Globus pallidus (tissue), 1 donor: ENCODE data around the gene PRCD.
"Not testable (repeated sequence)": the region's sequence is repeated elsewhere in the genome, so short reads cannot be mapped to it uniquely, and the experiment has no call there.

ENCODE experiments used
- DNase-seq: peaks from one replicate; pipeline ENCODE4 v3.0.0-alpha.2; 2015; ENCODE audit warnings: low spot score

PRCD gene

GRCh38 chr17:76556765-76557367 is 17.0 kb downstream of the PRCD start:
- no peak for DNase-seq

- DNase-seq, result peak; percentile 84
These were observed 17.7 kb downstream of the PRCD start for GRCh38 chr17:76557368-76558197.

- DNase-seq, result peak; percentile 35
These were observed 18.6 kb downstream of the PRCD start for GRCh38 chr17:76558198-76559095.

GRCh38 chr17:76559460-76559859 is 19.6 kb downstream of the PRCD start:
- not testable (repeated sequence) for DNase-seq

GRCh38 chr17:76560036-76560876 is 20.4 kb downstream of the PRCD start:
- DNase-seq, result no peak

- DNase-seq, result no peak
These were observed 21.0 kb downstream of the PRCD start for GRCh38 chr17:76560877-76561221.

- DNase-seq, result no peak
These were observed 21.5 kb downstream of the PRCD start for GRCh38 chr17:76561332-76561731.

- no peak for DNase-seq
These were observed 22.0 kb downstream of the PRCD start for GRCh38 chr17:76561799-76562268.

GRCh38 chr17:76562734-76563148 is 22.9 kb downstream of the PRCD start:
- DNase-seq, result no peak

GRCh38 chr17:76563359-76563758 is 23.5 kb downstream of the PRCD start:
- not testable (repeated sequence) for DNase-seq

- not testable (repeated sequence) for DNase-seq
These were observed 25.3 kb downstream of the PRCD start for GRCh38 chr17:76564991-76565727.

GRCh38 chr17:76565728-76566612 is 26.1 kb downstream of the PRCD start:
- DNase-seq, result no peak

- no peak for DNase-seq
These were observed 26.7 kb downstream of the PRCD start for GRCh38 chr17:76566613-76566943.

- no peak for DNase-seq
These were observed 27.2 kb downstream of the PRCD start for GRCh38 chr17:76566988-76567431.

GRCh38 chr17:76567634-76568432 is 28.0 kb downstream of the PRCD start:
- no peak for DNase-seq

- DNase-seq, result no peak
These were observed 29.0 kb downstream of the PRCD start for GRCh38 chr17:76568811-76569221.

- DNase-seq, result peak; percentile 82
These were observed 29.9 kb downstream of the PRCD start for GRCh38 chr17:76569607-76570279.

- no peak for DNase-seq
These were observed 30.6 kb downstream of the PRCD start for GRCh38 chr17:76570457-76570856.
